Ishikawa (cell line): ENCODE measurements around the gene HLCS.
A peak's percentile ranks its signal among the peaks of the same experiment; 100 is the strongest.

Source experiments
- CEBPB ChIP-seq: IDR thresholded peaks from 2 replicates; pipeline ENCODE4 v1.6.1; 2012
- CREB1 ChIP-seq: IDR thresholded peaks from 2 replicates; pipeline ENCODE4 v1.6.1; 2012; ENCODE audit warnings: low read depth
- EGR1 ChIP-seq: IDR thresholded peaks from 2 replicates; pipeline ENCODE4 v1.6.1; 2012
- EP300 ChIP-seq: IDR thresholded peaks from 2 replicates; pipeline ENCODE4 v1.6.1; 2012; ENCODE audit warnings: borderline replicate concordance
- FOXM1 ChIP-seq: IDR thresholded peaks from 2 replicates; pipeline ENCODE4 v1.6.1; 2012; ENCODE audit warnings: low read depth, borderline replicate concordance
- MAX ChIP-seq: IDR thresholded peaks from 2 replicates; pipeline ENCODE4 v1.6.1; 2012
- NFIC ChIP-seq: IDR thresholded peaks from 2 replicates; pipeline ENCODE4 v1.6.1; 2012
- RAD21 ChIP-seq: IDR thresholded peaks from 2 replicates; pipeline ENCODE4 v1.6.1; 2012; ENCODE audit warnings: low read depth
- REST ChIP-seq: IDR thresholded peaks from 2 replicates; pipeline ENCODE4 v1.6.1; 2012; ENCODE audit warnings: low read depth, mild to moderate bottlenecking
- TAF1 ChIP-seq: IDR thresholded peaks from 2 replicates; pipeline ENCODE4 v1.6.1; 2012; ENCODE audit warnings: low read depth, mild to moderate bottlenecking
- TCF12 ChIP-seq: IDR thresholded peaks from 2 replicates; pipeline ENCODE4 v1.6.1; 2012; ENCODE audit warnings: low read depth
- TEAD4 ChIP-seq: IDR thresholded peaks from 2 replicates; pipeline ENCODE4 v1.6.1; 2012
- USF1 ChIP-seq: IDR thresholded peaks from 2 replicates; pipeline ENCODE4 v1.6.1; 2012
- YY1 ChIP-seq: IDR thresholded peaks from 2 replicates; pipeline ENCODE4 v1.6.1; 2012; ENCODE audit warnings: low read depth
- ZBTB7A ChIP-seq: IDR thresholded peaks from 2 replicates; pipeline ENCODE4 v1.6.1; 2012; ENCODE audit warnings: low read depth

Gene HLCS

GRCh38 chr21:36966821-36967768, 626 bp upstream of the HLCS start:
- TF ChIP-seq TCF12 (no peak), CEBPB (no peak), NFIC (no peak), ZBTB7A (no peak), USF1 (no peak), YY1 (0 out of 2 replicates have a peak, but pooled peaks have one; percentile 2), REST (no peak)

- TF ChIP-seq YY1 (no peak), TAF1 (0 out of 2 replicates have a peak, but pooled peaks have one; percentile 20), TCF12 (no peak), TEAD4 (no peak), NFIC (no peak), ZBTB7A (no peak)
Measured at GRCh38 chr21:36965720-36966065, 776 bp downstream of the HLCS start.

GRCh38 chr21:36964827-36965719, 1.4 kb downstream of the HLCS start:
- no peak for TF ChIP-seq CREB1
- TF ChIP-seq REST, result no peak
- TF ChIP-seq MAX, result no peak
- TF ChIP-seq EGR1, result no peak
- TF ChIP-seq FOXM1, result no peak
- TF ChIP-seq EP300, result no peak
- no peak for TF ChIP-seq ZBTB7A
- no peak for TF ChIP-seq CEBPB
- no peak for TF ChIP-seq RAD21
- TF ChIP-seq TCF12, result no peak
- TF ChIP-seq TEAD4, result no peak
- TF ChIP-seq TAF1, result no peak

- TF ChIP-seq YY1, result no peak
- no peak for TF ChIP-seq ZBTB7A
- TF ChIP-seq FOXM1, result no peak
Measured at GRCh38 chr21:36964398-36964797, 2.1 kb downstream of the HLCS start.

GRCh38 chr21:36962098-36962780, 4.2 kb downstream of the HLCS start:
- no peak for TF ChIP-seq RAD21
- TF ChIP-seq EGR1, result no peak
- TF ChIP-seq EP300, result no peak
- no peak for TF ChIP-seq TCF12
- no peak for TF ChIP-seq NFIC
- no peak for TF ChIP-seq CREB1
- TF ChIP-seq CEBPB, result no peak
- no peak for TF ChIP-seq MAX

GRCh38 chr21:36960676-36961284, 5.7 kb downstream of the HLCS start:
- TF ChIP-seq USF1, result no peak
